C1 segment of cervical spinal cord (tissue), 14 donors: ENCODE data around the gene SEC31A.
"Not testable (repeated sequence)": the region's sequence is repeated elsewhere in the genome, so short reads cannot be mapped to it uniquely, and the experiment has no call there.

ENCODE experiments used
- DNase-seq, 14 donors: peaks; one replicate each; lab custom pipeline; 2025; lab: John Stamatoyannopoulos, UW

The SEC31A gene

GRCh38 chr4:82848706-82849105, 42.2 kb downstream of the SEC31A start:
- DNase-seq, result no peak

GRCh38 chr4:82842593-82842992, 48.4 kb downstream of the SEC31A start:
- no peak for DNase-seq

GRCh38 chr4:82839624-82840023, 51.3 kb downstream of the SEC31A start:
- DNase-seq, result no peak

- no peak for DNase-seq
These were observed 57.1 kb downstream of the SEC31A start for GRCh38 chr4:82833696-82834313.

- DNase-seq, result not testable (repeated sequence)
These were observed 57.9 kb downstream of the SEC31A start for GRCh38 chr4:82833060-82833459.

GRCh38 chr4:82825425-82825824, 65.5 kb downstream of the SEC31A start:
- DNase-seq, result peak in 1 of 14 donors; percentile 11

GRCh38 chr4:82823062-82823461, 67.9 kb downstream of the SEC31A start:
- no peak for DNase-seq

GRCh38 chr4:82820689-82821088, 70.3 kb downstream of the SEC31A start:
- no peak for DNase-seq

- DNase-seq, result no peak
These were observed 72.0 kb downstream of the SEC31A start for GRCh38 chr4:82818664-82819662.

- not testable (repeated sequence) for DNase-seq
These were observed 74.1 kb downstream of the SEC31A start for GRCh38 chr4:82816874-82817273.

- DNase-seq, result no peak
These were observed 76.9 kb downstream of the SEC31A start for GRCh38 chr4:82814034-82814433.

- peak in 1 of 14 donors; percentile 10 for DNase-seq
These were observed 79.1 kb downstream of the SEC31A start for GRCh38 chr4:82811838-82812341.

GRCh38 chr4:82811392-82811791, 79.6 kb downstream of the SEC31A start:
- DNase-seq, result no peak

- no peak for DNase-seq
These were observed 80.8 kb downstream of the SEC31A start for GRCh38 chr4:82810176-82810575.

- no peak for DNase-seq
These were observed 81.3 kb downstream of the SEC31A start for GRCh38 chr4:82809619-82810018.

GRCh38 chr4:82803746-82804145, 87.2 kb downstream of the SEC31A start:
- no peak for DNase-seq

GRCh38 chr4:82802911-82803310, 88.0 kb downstream of the SEC31A start:
- no peak for DNase-seq

- DNase-seq, result no peak
These were observed 88.9 kb downstream of the SEC31A start for GRCh38 chr4:82801910-82802521.

- peak in 5 of 14 donors; percentile 24 to 70 (median 57) for DNase-seq
These were observed 91.7 kb downstream of the SEC31A start for GRCh38 chr4:82799006-82799881.

GRCh38 chr4:82798168-82799005, 92.6 kb downstream of the SEC31A start, which contains the start of gene SCD5:
Gene SCD5, minus strand, starts transcription at chr4:82798796. Its CDS starts 259 bp downstream, at chr4:82798537.
- DNase-seq, result peak in 13 of 14 donors; percentile 42 to 88 (median 75)
